ENCODE data around the gene C3orf80. TPM values are rescaled to one million over a fixed set of nuclear protein-coding genes. Genes with fewer than 3 reads are reported as not detected.
A peak's percentile ranks its signal among the peaks of the same experiment; 100 is the strongest.

The C3orf80 gene
- total and polyA plus RNA-seq, 7 experiments from 2014 or later = 0.19 TPM; not detected in 6

GRCh38 chr3:160183345-160184076 is 41.7 kb upstream of the C3orf80 start:
- Mint-ChIP-seq H3K27ac (no peak overlapping the region), H3K36me3 (no peaks in the 10 kb centered on the region), H3K4me1 (no peaks in the 10 kb centered on the region), H3K27me3 (peaks cover 16 to 30% (median 24%) of the 10 kb centered on the region in 5 donors), H3K4me3 (no peak overlapping the region), H3K9me3 (peaks cover 0 to 17% (median 0%) of the 10 kb centered on the region in 11 donors)
- ChIA-PET CTCF (no interaction called here), POLR2A (no interaction called here)
- H3K4me3 ChIP-seq (ENCODE audit: low read length) = no peak overlapping the region
- H3K27me3 ChIP-seq (ENCODE audit: control insufficient read depth in 2 of 2, insufficient read depth in 2 of 2, low read length in 2 of 2) = no peaks in the 10 kb centered on the region
- no peak overlapping the region for H3K27ac ChIP-seq (ENCODE audit: low read depth, low read length)
- ATAC-seq (no peak), DNase-seq (no peak)
- no peaks in the 10 kb centered on the region for H3K36me3 ChIP-seq (ENCODE audit: control insufficient read depth in 2 of 3, insufficient read depth in 3 of 3, low read length in 3 of 3)
- no peaks in the 10 kb centered on the region for H3K4me1 ChIP-seq (ENCODE audit: control insufficient read depth in 2 of 2, insufficient read depth in 2 of 2, low read length in 2 of 2)
- H3K9me3 ChIP-seq (ENCODE audit: control insufficient read depth in 2 of 3, low read length in 3 of 3) = no peaks in the 10 kb centered on the region
- intact Hi-C loops (cut with micrococcal nuclease) = no loop called here

DNA sequence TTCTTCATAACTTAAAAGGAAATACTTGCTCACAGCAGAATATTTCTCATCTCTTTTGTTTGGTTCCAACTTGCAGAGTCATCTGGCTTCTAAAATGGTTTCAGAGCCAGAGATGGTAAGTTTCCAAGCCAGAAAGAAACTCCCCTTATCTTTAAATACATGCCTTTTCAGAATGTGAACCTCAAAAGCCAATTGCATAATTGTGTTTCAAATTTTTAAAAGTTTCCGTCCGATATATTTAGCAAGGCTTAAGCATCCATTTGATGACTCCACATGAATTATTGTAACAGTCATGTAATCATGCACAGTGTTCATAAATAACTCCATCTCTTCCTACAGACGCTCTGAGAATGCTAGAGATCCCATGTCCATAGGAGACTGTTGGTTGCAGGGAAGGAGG is 40.6 kb upstream of the C3orf80 start:
- intact Hi-C loops (cut with micrococcal nuclease) = no loop called here
- Mint-ChIP-seq H3K27ac (no peak overlapping the region), H3K27me3 (peaks cover 19 to 29% (median 23%) of the 10 kb centered on the region in 5 donors), H3K36me3 (no peaks in the 10 kb centered on the region), H3K4me1 (no peaks in the 10 kb centered on the region), H3K4me3 (no peak overlapping the region), H3K9me3 (peaks cover 0 to 15% (median 0%) of the 10 kb centered on the region in 11 donors)
- ChIA-PET CTCF (no interaction called here), POLR2A (no interaction called here)
- no peak for DNase-seq
- no peaks in the 10 kb centered on the region for H3K27me3 ChIP-seq (ENCODE audit: control insufficient read depth in 2 of 2, insufficient read depth in 2 of 2, low read length in 2 of 2)
- H3K4me3 ChIP-seq (ENCODE audit: low read length) = no peak overlapping the region
- H3K27ac ChIP-seq (ENCODE audit: low read depth, low read length) = no peak overlapping the region
- H3K9me3 ChIP-seq (ENCODE audit: control insufficient read depth in 2 of 3, low read length in 3 of 3) = no peaks in the 10 kb centered on the region
- no peaks in the 10 kb centered on the region for H3K36me3 ChIP-seq (ENCODE audit: control insufficient read depth in 2 of 3, insufficient read depth in 3 of 3, low read length in 3 of 3)
- H3K4me1 ChIP-seq (ENCODE audit: control insufficient read depth in 2 of 2, insufficient read depth in 2 of 2, low read length in 2 of 2) = no peaks in the 10 kb centered on the region
- ATAC-seq = no peak

- ATAC-seq (no peak), DNase-seq (no peak)
- ChIA-PET CTCF (no interaction called here), POLR2A (no interaction called here)
- no peak overlapping the region for H3K27ac ChIP-seq (ENCODE audit: low read depth, low read length)
- no peaks in the 10 kb centered on the region for H3K27me3 ChIP-seq (ENCODE audit: control insufficient read depth in 2 of 2, insufficient read depth in 2 of 2, low read length in 2 of 2)
- Mint-ChIP-seq H3K36me3 (no peaks in the 10 kb centered on the region), H3K4me3 (no peak overlapping the region), H3K27me3 (peaks cover 12 to 26% (median 17%) of the 10 kb centered on the region in 5 donors), H3K9me3 (peaks cover 0 to 11% (median 0%) of the 10 kb centered on the region in 11 donors), H3K4me1 (no peaks in the 10 kb centered on the region), H3K27ac (no peak overlapping the region)
- H3K36me3 ChIP-seq (ENCODE audit: control insufficient read depth in 2 of 3, insufficient read depth in 3 of 3, low read length in 3 of 3) = no peaks in the 10 kb centered on the region
- no peaks in the 10 kb centered on the region for H3K9me3 ChIP-seq (ENCODE audit: control insufficient read depth in 2 of 3, low read length in 3 of 3)
- no peak overlapping the region for H3K4me3 ChIP-seq (ENCODE audit: low read length)
- intact Hi-C loops (cut with micrococcal nuclease) = no loop called here
- H3K4me1 ChIP-seq (ENCODE audit: control insufficient read depth in 2 of 2, insufficient read depth in 2 of 2, low read length in 2 of 2) = no peaks in the 10 kb centered on the region
These were observed 39.5 kb upstream of the C3orf80 start for GRCh38 chr3:160185751-160186150.

DNA sequence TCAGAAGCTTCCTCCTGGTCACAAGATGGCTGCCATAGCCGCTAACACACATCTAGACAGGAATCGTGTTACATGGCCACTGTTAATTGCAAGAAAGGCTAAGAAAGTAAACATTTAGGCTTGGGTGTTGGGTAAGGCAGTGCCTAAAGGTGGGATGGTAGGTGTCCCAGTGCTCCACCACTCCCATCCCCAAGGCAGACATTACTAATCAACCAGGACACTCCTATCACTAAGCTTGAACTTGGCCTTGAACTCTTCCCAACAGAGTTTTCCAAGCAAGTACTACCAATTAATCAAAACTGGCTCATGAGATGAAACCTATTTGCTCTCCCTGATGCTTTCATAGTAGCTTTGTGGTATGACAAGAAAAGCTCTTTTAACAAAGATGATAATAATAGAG is 37.9 kb upstream of the C3orf80 start:
- no peaks in the 10 kb centered on the region for H3K36me3 Mint-ChIP-seq
- peaks cover 0 to 17% (median 12%) of the 10 kb centered on the region in 5 donors for H3K27me3 Mint-ChIP-seq
- Histone ChIP-seq H3K4me3 (ENCODE audit: low read length) (no peak overlapping the region), H3K4me1 (ENCODE audit: control insufficient read depth in 2 of 2, insufficient read depth in 2 of 2, low read length in 2 of 2) (no peaks in the 10 kb centered on the region), H3K27me3 (ENCODE audit: control insufficient read depth in 2 of 2, insufficient read depth in 2 of 2, low read length in 2 of 2) (no peaks in the 10 kb centered on the region), H3K9me3 (ENCODE audit: control insufficient read depth in 2 of 3, low read length in 3 of 3) (no peaks in the 10 kb centered on the region), H3K27ac (ENCODE audit: low read depth, low read length) (no peak overlapping the region), H3K36me3 (ENCODE audit: control insufficient read depth in 2 of 3, insufficient read depth in 3 of 3, low read length in 3 of 3) (no peaks in the 10 kb centered on the region)
- no peaks in the 10 kb centered on the region for H3K4me1 Mint-ChIP-seq
- no peak overlapping the region for H3K27ac Mint-ChIP-seq
- ChIA-PET CTCF (no interaction called here), POLR2A (no interaction called here)
- DNase-seq (no peak), ATAC-seq (no peak)
- intact Hi-C loops (cut with micrococcal nuclease) = no loop called here
- peaks cover 0 to 11% (median 0%) of the 10 kb centered on the region in 11 donors for H3K9me3 Mint-ChIP-seq
- H3K4me3 Mint-ChIP-seq = no peak overlapping the region

DNA sequence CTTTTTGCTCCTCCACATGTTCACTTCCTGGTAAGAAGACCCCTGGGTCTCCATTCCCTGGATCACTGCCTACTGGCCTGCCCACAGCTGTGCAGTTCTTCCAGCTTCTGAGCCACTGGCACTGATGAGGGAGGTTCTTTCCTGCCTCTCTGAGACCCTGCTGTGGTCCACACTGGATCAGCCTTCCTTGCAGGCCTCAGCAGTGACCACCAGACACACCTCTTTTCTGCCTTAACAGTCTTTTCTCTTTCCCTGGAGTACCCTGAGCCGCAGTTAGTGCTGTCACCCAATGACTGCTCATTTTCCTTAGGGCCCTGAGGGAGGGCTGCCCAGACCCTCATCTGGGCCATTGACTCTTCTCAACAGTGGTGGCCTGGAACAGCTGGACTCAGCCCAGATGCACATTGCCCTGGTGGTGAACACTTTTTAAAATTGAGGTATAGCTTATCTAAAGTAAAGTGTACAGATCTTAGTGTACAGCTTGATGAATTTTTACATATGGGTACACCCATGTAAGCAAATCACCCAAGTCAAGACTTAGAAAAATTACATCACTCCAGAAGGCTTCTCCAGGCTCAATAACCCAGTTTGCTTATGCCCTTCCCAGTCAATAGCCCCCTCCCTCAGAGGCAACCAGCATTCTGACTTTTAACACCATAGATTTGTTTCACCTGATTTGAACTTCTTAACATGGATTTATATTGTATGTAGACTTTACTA is 32.8 kb upstream of the C3orf80 start:
- H3K9me3 ChIP-seq (ENCODE audit: control insufficient read depth in 2 of 3, low read length in 3 of 3) = no peaks in the 10 kb centered on the region
- Mint-ChIP-seq H3K4me1 (no peaks in the 10 kb centered on the region), H3K9me3 (peaks cover 0 to 3% (median 0%) of the 10 kb centered on the region in 11 donors), H3K27ac (no peak overlapping the region), H3K27me3 (peaks cover 0 to 12% (median 3%) of the 10 kb centered on the region in 5 donors), H3K36me3 (no peaks in the 10 kb centered on the region), H3K4me3 (no peak overlapping the region)
- H3K36me3 ChIP-seq (ENCODE audit: control insufficient read depth in 2 of 3, insufficient read depth in 3 of 3, low read length in 3 of 3) = no peaks in the 10 kb centered on the region
- CTCF ChIA-PET = no interaction called here
- no peaks in the 10 kb centered on the region for H3K27me3 ChIP-seq (ENCODE audit: control insufficient read depth in 2 of 2, insufficient read depth in 2 of 2, low read length in 2 of 2)
- no peak for ATAC-seq
- no peak overlapping the region for H3K27ac ChIP-seq (ENCODE audit: low read depth, low read length)
- intact Hi-C loops (cut with micrococcal nuclease) = no loop called here
- POLR2A ChIA-PET = no interaction called here
- no peak overlapping the region for H3K4me3 ChIP-seq (ENCODE audit: low read length)
- DNase-seq = no peak
- no peaks in the 10 kb centered on the region for H3K4me1 ChIP-seq (ENCODE audit: control insufficient read depth in 2 of 2, insufficient read depth in 2 of 2, low read length in 2 of 2)

DNA sequence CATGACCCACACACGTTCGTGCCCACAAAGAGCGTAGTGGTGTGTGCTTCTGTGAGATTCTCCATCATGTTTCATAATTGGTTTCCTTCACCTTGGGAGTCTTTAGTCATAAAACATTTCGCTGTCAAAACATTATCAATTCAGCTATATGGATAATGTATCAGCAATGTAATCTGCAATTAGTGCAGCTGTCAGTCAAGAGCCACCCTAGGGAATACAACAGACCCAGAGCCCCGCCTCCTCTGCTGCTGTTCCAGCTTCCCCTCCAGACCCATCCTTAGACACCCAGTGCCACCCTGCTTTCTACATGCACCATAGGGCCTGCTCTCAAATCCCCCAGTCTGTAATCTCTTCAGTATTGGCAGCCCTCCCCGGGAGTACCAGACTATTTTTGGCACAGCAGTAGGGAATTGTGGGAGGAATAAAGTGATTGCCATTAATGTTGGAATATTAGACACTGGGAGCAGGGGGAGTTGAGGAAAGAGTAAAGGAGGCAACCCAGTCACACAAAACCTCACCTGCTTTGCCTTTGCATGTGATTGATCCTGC is 31.5 kb upstream of the C3orf80 start:
- Histone ChIP-seq H3K27ac (ENCODE audit: low read depth, low read length) (no peak overlapping the region), H3K36me3 (ENCODE audit: control insufficient read depth in 2 of 3, insufficient read depth in 3 of 3, low read length in 3 of 3) (no peaks in the 10 kb centered on the region), H3K9me3 (ENCODE audit: control insufficient read depth in 2 of 3, low read length in 3 of 3) (no peaks in the 10 kb centered on the region), H3K4me1 (ENCODE audit: control insufficient read depth in 2 of 2, insufficient read depth in 2 of 2, low read length in 2 of 2) (no peaks in the 10 kb centered on the region), H3K4me3 (ENCODE audit: low read length) (no peak overlapping the region), H3K27me3 (ENCODE audit: control insufficient read depth in 2 of 2, insufficient read depth in 2 of 2, low read length in 2 of 2) (no peaks in the 10 kb centered on the region)
- POLR2A ChIA-PET = no interaction called here
- H3K27me3 Mint-ChIP-seq = peaks cover 0 to 9% (median 5%) of the 10 kb centered on the region in 5 donors
- no peaks in the 10 kb centered on the region for H3K36me3 Mint-ChIP-seq
- H3K27ac Mint-ChIP-seq = peak overlapping the region in 1 of 9 donors; percentile 4
- DNase-seq = no peak
- CTCF ChIA-PET = no interaction called here
- intact Hi-C loops (cut with micrococcal nuclease) = no loop called here
- no peaks in the 10 kb centered on the region for H3K4me1 Mint-ChIP-seq
- peaks cover 0 to 2% (median 0%) of the 10 kb centered on the region in 11 donors for H3K9me3 Mint-ChIP-seq
- ATAC-seq = no peak
- no peak overlapping the region for H3K4me3 Mint-ChIP-seq

Measured in naive thymus-derived CD4-positive, alpha-beta T cell (primary cell).